NCI-H1092 (cell line): Measurements from ENCODE around the gene SLC38A6.
A peak's percentile ranks its signal among the peaks of the same experiment; 100 is the strongest.

ENCODE experiments used
- DNase-seq: peaks from one replicate; lab custom pipeline; 2025; lab: John Stamatoyannopoulos, UW

Gene SLC38A6

GRCh38 chr14:60977847-60978246 is 3.2 kb upstream of the SLC38A6 start:
- peak; percentile 1 for DNase-seq

- no peak for DNase-seq
Measured at GRCh38 chr14:60981633-60982455, 799 bp downstream of the SLC38A6 start.

- no peak for DNase-seq
Measured at GRCh38 chr14:60984196-60984595, 3.2 kb downstream of the SLC38A6 start.

GRCh38 chr14:60986500-60986899 is 5.5 kb downstream of the SLC38A6 start:
- DNase-seq, result no peak

- no peak for DNase-seq
Measured at GRCh38 chr14:60989599-60989998, 8.6 kb downstream of the SLC38A6 start.

GRCh38 chr14:60998617-60999016 is 17.6 kb downstream of the SLC38A6 start:
- no peak for DNase-seq

GRCh38 chr14:60999536-60999935 is 18.5 kb downstream of the SLC38A6 start:
- DNase-seq, result no peak

- DNase-seq, result no peak
Measured at GRCh38 chr14:61003571-61003970, 22.5 kb downstream of the SLC38A6 start.

- no peak for DNase-seq
Measured at GRCh38 chr14:61019537-61019936, 38.5 kb downstream of the SLC38A6 start.

- DNase-seq, result peak; percentile 74
Measured at GRCh38 chr14:61025251-61026223, 44.5 kb downstream of the SLC38A6 start.

GRCh38 chr14:61026526-61026925 is 45.5 kb downstream of the SLC38A6 start:
- DNase-seq, result no peak

GRCh38 chr14:61031026-61031425 is 50.0 kb downstream of the SLC38A6 start:
- DNase-seq, result no peak

GRCh38 chr14:61033054-61033453 is 52.0 kb downstream of the SLC38A6 start:
- no peak for DNase-seq

- no peak for DNase-seq
Measured at GRCh38 chr14:61033855-61034254, 52.8 kb downstream of the SLC38A6 start.

GRCh38 chr14:61034416-61035120 is 53.5 kb downstream of the SLC38A6 start:
- DNase-seq, result peak; percentile 27

- DNase-seq, result no peak
Measured at GRCh38 chr14:61037215-61037614, 56.2 kb downstream of the SLC38A6 start.

GRCh38 chr14:61041704-61042103 is 60.7 kb downstream of the SLC38A6 start:
- no peak for DNase-seq

- DNase-seq, result peak; percentile 10
Measured at GRCh38 chr14:61042220-61042619, 61.2 kb downstream of the SLC38A6 start.

GRCh38 chr14:61043506-61043905 is 62.5 kb downstream of the SLC38A6 start:
- DNase-seq, result no peak

- no peak for DNase-seq
Measured at GRCh38 chr14:61047021-61047420, 66.0 kb downstream of the SLC38A6 start.

GRCh38 chr14:61048640-61049039 is 67.6 kb downstream of the SLC38A6 start:
- no peak for DNase-seq

- no peak for DNase-seq
Measured at GRCh38 chr14:61050417-61050816, 69.4 kb downstream of the SLC38A6 start.
